HepG2 (cell line): Measurements from ENCODE around the gene ZBTB46. TPM values are rescaled to one million over a fixed set of nuclear protein-coding genes. Genes with fewer than 3 reads are reported as not detected.

ENCODE experiments used
- GPN1 ChIP-seq: sonication (generic); formaldehyde crosslinking; IDR thresholded peaks from 2 replicates; pipeline ENCODE4 v1.5.1; 2020; ENCODE audit warnings: missing genetic modification reagents, borderline replicate concordance
- HNF4G ChIP-seq, 2 experiments: sonication (generic) in 1 of 2; formaldehyde crosslinking in 1 of 2; IDR thresholded peaks; 2 replicates each; pipeline versions ENCODE4 v1.4.0 to v1.6.1; 2011 to 2020; ENCODE audit warnings: borderline replicate concordance in 2 of 2, low read depth in 2 of 2, mild to moderate bottlenecking in 2 of 2, low read length in 1 of 2, missing genetic modification reagents in 1 of 2, moderate library complexity in 1 of 2
- KIAA2018 ChIP-seq: sonication (generic); formaldehyde crosslinking; IDR thresholded peaks from 2 replicates; pipeline ENCODE4 v1.5.0; 2020; ENCODE audit warnings: mild to moderate bottlenecking, missing genetic modification reagents, borderline replicate concordance
- SOX6 ChIP-seq, 2 experiments: fragments of 450-650 bp in 1 of 2; sonication (generic) in 1 of 2; formaldehyde crosslinking in 1 of 2; IDR thresholded peaks; 2 replicates each; pipeline versions ENCODE4 v1.4.0 to v1.6.1; 2017 to 2020; ENCODE audit warnings: antibody characterized with exemption in 1 of 2, mild to moderate bottlenecking in 1 of 2, missing genetic modification reagents in 1 of 2
- TARDBP ChIP-seq: sonication (generic); formaldehyde crosslinking; IDR thresholded peaks from 2 replicates; pipeline ENCODE4 v1.8.0; 2022; ENCODE audit warnings: mild to moderate bottlenecking, missing genetic modification reagents
- TCF7 ChIP-seq: sonication (generic); IDR thresholded peaks from 2 replicates; pipeline ENCODE4 v1.6.1; 2016; ENCODE audit warnings: antibody characterized with exemption, low read depth
- TRIM22 ChIP-seq: fragments of 450-650 bp; IDR thresholded peaks from 2 replicates; pipeline ENCODE4 v1.6.1; 2017
- ZNF263 ChIP-seq: sonication (generic); formaldehyde crosslinking; IDR thresholded peaks from 2 replicates; pipeline ENCODE4 v1.4.0; 2020; ENCODE audit warnings: missing genetic modification reagents
- ZNF414 ChIP-seq: sonication (generic); formaldehyde crosslinking; IDR thresholded peaks from 2 replicates; pipeline ENCODE4 v1.5.0; 2020; ENCODE audit warnings: missing genetic modification reagents
- ZNF891 ChIP-seq: sonication (generic); formaldehyde crosslinking; IDR thresholded peaks from 2 replicates; pipeline ENCODE4 v1.5.0; 2020; ENCODE audit warnings: mild to moderate bottlenecking, missing genetic modification reagents
- polyA plus RNA-seq, 8 experiments: library from polyadenylated mRNA; depleted of rRNA in 3 of 8; stranded (reverse) in 7 of 8; unstranded in 1 of 8; fragments of >200 nt; fragmentation: Illumina TruSeq in 4 of 8; extraction: Trizol in 4 of 8; gene quantifications; 2 replicates each; pipeline versions ENCODE4 v1.2.1 to v1.2.3, GENCODE V29; 2011 to 2016; ENCODE audit warnings: low read depth in 4 of 8, missing spikeins in 1 of 8, mixed read lengths in 1 of 8; ENCODE audit not compliant: insufficient read depth in 1 of 8
- total RNA-seq, 5 experiments: library from RNA; depleted of rRNA; stranded (reverse); fragments of >200 nt; fragmentation: Illumina TruSeq; extraction: Trizol; gene quantifications; 2 replicates each; pipeline ENCODE4 v1.2.3, GENCODE V29; 2016; ENCODE audit warnings: low read depth in 1 of 5
- TF ChIP-seq, protein P1 (sequence below): sonication (generic); formaldehyde crosslinking; IDR thresholded peaks from 2 replicates; pipeline ENCODE4 v1.4.0; 2020; ENCODE audit warnings: missing genetic modification reagents, mild to moderate bottlenecking, borderline replicate concordance

The ZBTB46 gene
- total and polyA plus RNA-seq, 2 of the 13 experiments (the other 11 are each of a cell fraction or from before 2014, with no cell fraction given) = 1.6 to 13.5 TPM

DNA sequence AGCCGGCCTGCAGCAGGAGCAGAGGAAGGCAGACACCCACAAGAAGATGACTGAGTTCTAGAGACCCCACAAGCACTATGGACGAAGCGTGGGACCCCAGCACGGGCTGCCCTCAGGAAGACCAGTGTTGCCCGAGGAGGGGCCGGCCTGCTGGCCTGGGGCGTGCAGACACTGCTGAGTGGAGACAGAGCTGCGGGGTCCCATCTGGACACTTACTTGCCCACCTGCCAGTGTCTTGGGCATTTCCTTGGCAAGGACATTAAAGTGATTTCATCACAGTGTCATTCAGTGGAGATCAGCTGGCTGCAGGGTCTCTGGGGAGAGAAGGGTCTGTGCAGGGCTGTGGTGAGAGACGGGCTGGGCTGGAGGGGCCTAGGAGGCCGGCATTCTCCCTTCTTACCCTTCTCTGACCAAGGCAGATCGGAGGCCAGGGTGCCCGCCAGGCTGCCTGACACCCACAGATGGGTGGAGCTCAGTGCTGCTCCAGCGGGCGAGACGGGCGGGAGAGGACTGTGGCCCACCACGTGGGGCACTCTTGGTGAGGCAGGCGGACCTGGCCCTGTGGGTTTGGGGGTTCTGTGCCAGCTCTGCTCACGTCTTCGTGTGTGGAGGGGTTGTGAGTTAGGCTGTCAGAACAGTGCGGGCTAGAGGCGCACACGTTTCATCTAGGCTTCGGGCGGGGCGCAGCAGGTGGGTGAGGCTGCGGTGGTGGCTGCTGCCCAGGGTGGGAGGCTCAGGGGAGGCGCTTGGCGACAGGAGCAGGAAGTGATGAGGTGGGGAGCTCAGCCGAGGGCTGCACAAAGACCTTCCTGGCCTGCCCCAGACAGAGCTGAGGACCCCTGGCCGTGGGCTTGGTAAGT, 95.0 kb downstream of the ZBTB46 start, which contains the start of gene LIME1 (continued):
- TF ChIP-seq HNF4G (IDR thresholded peaks at IDR 0.05; ENCODE audit: borderline replicate concordance, low read depth, low read length) (no peak), HNF4G (CRISPR knock-in tag; IDR thresholded peaks at IDR 0.05; ENCODE audit: borderline replicate concordance, low read depth) (0 out of 2 replicates have a peak, but pooled peaks have one; percentile 10), ZNF263 (CRISPR knock-in tag) (no peak), TCF7 (no peak), SOX6 (IDR thresholded peaks at IDR 0.05) (no peak), SOX6 (CRISPR knock-in tag; IDR thresholded peaks at IDR 0.05) (no peak), TARDBP (CRISPR knock-in tag) (no peak), GPN1 (no peak), TRIM22 (no peak), ZNF414 (no peak), KIAA2018 (CRISPR knock-in tag) (no peak), ZNF891 (CRISPR knock-in tag) (no peak)
- TF ChIP-seq, protein P1, sequence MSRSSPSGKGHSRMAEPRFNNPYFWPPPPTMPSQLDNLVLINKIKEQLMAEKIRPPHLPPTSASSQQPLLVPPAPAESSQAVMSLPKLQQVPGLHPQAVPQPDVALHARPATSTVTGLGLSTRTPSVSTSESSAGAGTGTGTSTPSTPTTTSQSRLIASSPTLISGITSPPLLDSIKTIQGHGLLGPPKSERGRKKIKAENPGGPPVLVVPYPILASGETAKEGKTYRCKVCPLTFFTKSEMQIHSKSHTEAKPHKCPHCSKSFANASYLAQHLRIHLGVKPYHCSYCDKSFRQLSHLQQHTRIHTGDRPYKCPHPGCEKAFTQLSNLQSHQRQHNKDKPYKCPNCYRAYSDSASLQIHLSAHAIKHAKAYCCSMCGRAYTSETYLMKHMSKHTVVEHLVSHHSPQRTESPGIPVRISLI = no peak
